H1 (cell line): Measurements from ENCODE around the gene OGT. TPM values are rescaled to one million over a fixed set of nuclear protein-coding genes. Genes with fewer than 3 reads are reported as not detected.

Source experiments
- polyA plus RNA-seq, 7 experiments: library from polyadenylated mRNA; depleted of rRNA in 3 of 7; stranded (reverse) in 5 of 7; unstranded in 2 of 7; fragments of >200 nt in 5 of 7; fragments of 200-250 nt in 2 of 7; gene quantifications; 1 replicate in 5 of 7; 2 replicates in 1 of 7; 4 replicates in 1 of 7; pipeline versions ENCODE4 v1.2.1 to v1.2.3, GENCODE V29; 2011 to 2013; ENCODE audit warnings: missing spikeins in 2 of 7, mixed read lengths in 2 of 7
- small RNA-seq: library from polyadenylated mRNA; stranded (forward); fragments of <200 nt; extraction: miRNeasy Mini kit (QIAGEN cat#:217004); gene quantifications from one replicate; pipeline ENCODE3, GENCODE V24; 2013; ENCODE audit not compliant: insufficient read depth
- total RNA-seq: library from RNA; stranded (reverse); fragmentation: NEBNext Ultra II Directional; extraction: Animal tissue kit (Norgen Biotek cat#: 25700); gene quantifications from 2 replicates; pipeline ENCODE4 v1.2.1, GENCODE V29; 2021

The OGT gene
- total and polyA plus RNA-seq, 2 of the 8 experiments (the other 6 are each of a cell fraction or from before 2014, with no cell fraction given), result 130 to 169 TPM

Small RNAs within 50 kb of the gene (small RNA-seq; reads per million reads assigned to genes)
- not detected for gene RF00019

Other genes with a start within 250 kb of the OGT start
- gene NONO, start 249.5 kb upstream of the OGT start, total RNA-seq, result 728 and 778 TPM in 2 replicates
- 641 and 784 TPM in 2 replicates for gene NONO, start 249.5 kb upstream of the OGT start, polyA plus RNA-seq (2011; rRNA removed)
- 5.1 and 5.2 TPM in 2 replicates for gene ITGB1BP2, start 231.4 kb upstream of the OGT start, total RNA-seq
- gene ITGB1BP2, start 231.4 kb upstream of the OGT start, polyA plus RNA-seq (2011; rRNA removed), result 2.6 and 2.9 TPM in 2 replicates
- gene TAF1, start 166.7 kb upstream of the OGT start, total RNA-seq, result 30.2 and 30.3 TPM in 2 replicates
- 5.6 and 6.3 TPM in 2 replicates for gene TAF1, start 166.7 kb upstream of the OGT start, polyA plus RNA-seq (2011; rRNA removed)
- gene GCNA, start 45.3 kb downstream of the OGT start, total RNA-seq, result 0.95 and 0.96 TPM in 2 replicates
- 0.41 and 0.52 TPM in 2 replicates for gene GCNA, start 45.3 kb downstream of the OGT start, polyA plus RNA-seq (2011; rRNA removed)
- not detected in 2 replicates for gene CXCR3, start 85.4 kb downstream of the OGT start, total RNA-seq
- not detected in 2 replicates for gene CXCR3, start 85.4 kb downstream of the OGT start, polyA plus RNA-seq (2011; rRNA removed)
- gene CXorf49, start 185.2 kb downstream of the OGT start, total RNA-seq, result not detected in 2 replicates
- gene CXorf49, start 185.2 kb downstream of the OGT start, polyA plus RNA-seq (2011; rRNA removed), result not detected in 2 replicates
- gene CXorf49B, start 230.2 kb downstream of the OGT start, total RNA-seq, result not detected in 2 replicates
- gene CXorf49B, start 230.2 kb downstream of the OGT start, polyA plus RNA-seq (2011; rRNA removed), result not detected in 2 replicates